Daoy (cell line): Measurements from ENCODE around the gene FGL2. TPM values are rescaled to one million over a fixed set of nuclear protein-coding genes. Genes with fewer than 3 reads are reported as not detected.
"Not testable (repeated sequence)": the region's sequence is repeated elsewhere in the genome, so short reads cannot be mapped to it uniquely, and the experiment has no call there.

ENCODE experiments used
- DNase-seq: peaks from one replicate; pipeline ENCODE4 v3.0.0-alpha.2; 2015; ENCODE audit warnings: low read depth
- total RNA-seq: library from RNA; depleted of rRNA; stranded (reverse); fragments of >200 nt; shearing (Covaris generic); gene quantifications from 2 replicates; pipeline ENCODE4 v1.2.3, GENCODE V29; 2014

FGL2 gene
- total RNA-seq, 1 experiment from 2014 or later, result not detected

DNA sequence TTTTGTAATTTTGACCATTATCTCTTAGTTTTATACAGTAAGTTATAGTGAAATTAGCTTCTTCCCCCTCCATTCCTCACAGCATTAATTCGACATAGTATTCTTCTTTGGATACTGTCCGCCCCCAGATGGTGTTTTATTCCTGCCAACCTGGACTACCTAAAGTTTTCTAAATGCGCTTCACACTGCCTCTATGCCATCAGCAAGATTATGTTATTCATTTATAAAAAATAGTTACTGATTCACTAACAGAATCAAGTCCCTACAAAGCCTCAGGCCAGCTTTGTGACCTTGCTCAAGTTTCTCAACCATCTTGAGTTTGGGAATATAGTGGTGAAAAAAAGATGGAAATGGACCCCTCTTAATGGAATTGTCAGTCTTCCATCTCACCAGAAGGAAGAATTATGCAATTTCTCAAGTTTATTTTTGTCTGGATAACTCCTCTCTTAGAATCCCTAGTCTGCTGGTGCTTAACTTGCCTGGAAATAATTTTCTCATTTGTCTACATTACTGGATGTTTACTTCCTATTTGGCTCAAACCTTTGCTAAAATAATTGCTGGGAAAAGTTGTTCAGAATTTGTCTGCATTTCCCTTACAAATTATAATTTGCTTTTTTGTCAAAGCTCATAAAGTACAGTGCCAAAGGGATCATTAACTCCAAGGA lies 16.7 kb upstream of the FGL2 start:
- no peak for DNase-seq

DNA sequence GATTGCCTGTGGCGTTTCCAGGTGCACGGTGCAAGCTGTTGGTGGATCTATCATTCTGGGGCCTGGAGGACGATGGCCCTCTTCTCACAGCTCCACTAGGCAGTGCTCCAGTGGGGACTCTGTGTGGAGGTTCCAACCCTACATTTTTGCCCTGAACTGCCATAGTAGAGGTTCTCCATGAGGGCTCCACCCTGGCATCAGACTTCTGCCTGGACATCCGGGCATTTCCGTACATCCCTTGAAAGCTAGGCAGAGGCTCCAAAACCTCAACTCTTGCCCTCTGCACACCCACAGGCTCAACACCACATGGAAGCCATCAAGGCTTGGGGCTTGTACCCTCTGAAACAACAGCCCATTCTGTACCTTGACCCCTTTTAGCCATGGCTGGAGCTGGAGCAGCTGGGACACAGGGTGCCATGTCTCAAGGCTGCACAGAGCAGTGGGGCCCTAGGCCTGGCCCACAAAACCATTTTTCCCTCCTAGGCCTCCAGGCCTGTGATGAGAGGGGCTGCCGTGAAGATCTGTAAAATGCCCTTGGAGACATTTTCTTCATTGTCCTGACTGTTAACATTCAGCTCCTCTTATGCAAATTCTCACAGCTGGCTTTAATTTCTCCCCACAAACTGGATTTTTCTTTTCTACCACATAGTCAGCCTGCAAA lies 10.0 kb upstream of the FGL2 start:
- DNase-seq, result no peak

DNA sequence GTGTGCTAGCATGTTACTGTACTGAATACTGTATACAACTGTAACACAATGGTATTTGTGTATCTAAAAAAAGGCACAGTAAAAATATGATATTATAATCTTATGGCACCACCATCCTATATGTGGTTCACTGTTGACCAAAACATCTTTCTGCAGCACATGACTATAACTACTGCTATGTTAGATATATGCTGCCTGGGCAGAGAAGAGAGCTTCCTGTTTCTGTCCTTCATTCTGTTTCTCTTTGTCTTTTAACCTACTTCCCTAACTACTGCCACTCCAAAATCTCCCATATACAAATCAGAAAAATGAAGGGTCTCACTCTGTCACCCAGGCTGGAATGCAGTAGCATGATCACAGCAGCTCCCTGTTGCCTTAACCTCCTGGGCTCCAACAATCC lies 8.8 kb upstream of the FGL2 start:
- no peak for DNase-seq

DNA sequence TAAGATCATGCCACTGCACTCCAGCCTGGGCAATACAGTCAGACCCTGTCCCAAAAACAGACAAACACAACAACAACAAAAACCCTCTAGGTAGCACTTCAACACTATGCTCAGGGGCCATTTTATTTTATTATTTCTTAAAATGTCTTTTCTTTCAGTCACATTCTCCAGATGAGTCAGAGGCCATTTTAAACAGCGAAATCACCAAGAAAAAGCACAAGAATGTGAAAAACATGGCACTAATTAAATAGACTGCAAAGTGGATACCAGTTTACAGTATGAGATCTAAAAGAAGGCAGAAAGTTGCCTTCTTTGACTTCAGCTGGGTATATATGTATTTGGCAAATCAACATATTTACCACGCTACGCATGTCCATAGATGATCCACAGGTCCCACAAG lies 6.1 kb upstream of the FGL2 start:
- no peak for DNase-seq

DNA sequence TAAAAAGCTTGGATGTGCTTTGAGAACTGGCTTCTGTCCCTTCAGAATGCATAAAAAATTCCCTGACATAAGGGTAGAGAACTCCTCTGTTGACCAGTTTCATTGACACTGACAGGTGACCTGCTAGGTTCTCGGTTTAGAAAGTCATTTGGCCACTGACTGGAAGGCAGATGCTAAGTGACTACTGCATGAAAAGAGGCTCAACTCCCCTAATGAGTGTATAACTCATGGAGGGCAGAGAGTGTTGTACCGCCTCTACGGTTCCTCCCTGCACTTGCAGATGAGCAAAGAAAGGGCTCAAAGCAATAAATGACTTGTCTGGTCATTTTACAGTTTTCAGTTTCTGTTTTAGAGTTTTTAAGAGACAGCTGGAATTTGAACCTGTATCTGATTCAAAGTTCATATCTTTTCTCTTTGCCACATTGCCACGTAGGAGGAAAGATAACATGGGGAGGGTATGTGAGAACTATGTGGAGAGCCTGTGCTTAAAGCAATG lies 2.9 kb upstream of the FGL2 start:
- DNase-seq, result no peak

DNA sequence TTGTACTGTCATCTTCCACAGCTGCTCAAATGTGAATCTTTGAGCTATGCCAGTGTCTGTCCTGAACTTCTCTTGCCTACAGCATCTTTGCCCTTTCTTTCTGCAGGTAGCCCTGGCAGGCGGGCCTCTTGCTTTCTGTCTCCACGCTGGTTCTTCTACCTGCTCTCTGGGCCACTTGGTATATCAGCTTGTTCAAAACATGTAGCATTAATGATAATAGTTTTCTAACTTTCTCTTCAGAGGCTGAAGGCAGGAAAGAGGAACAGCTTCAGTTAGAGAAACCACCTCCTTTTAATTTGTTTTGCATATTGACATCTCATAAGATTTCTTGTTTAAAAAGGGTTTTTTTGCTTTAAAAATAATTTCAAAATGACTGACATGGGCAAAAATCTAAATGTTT lies 923 bp upstream of the FGL2 start:
- no peak for DNase-seq

DNA sequence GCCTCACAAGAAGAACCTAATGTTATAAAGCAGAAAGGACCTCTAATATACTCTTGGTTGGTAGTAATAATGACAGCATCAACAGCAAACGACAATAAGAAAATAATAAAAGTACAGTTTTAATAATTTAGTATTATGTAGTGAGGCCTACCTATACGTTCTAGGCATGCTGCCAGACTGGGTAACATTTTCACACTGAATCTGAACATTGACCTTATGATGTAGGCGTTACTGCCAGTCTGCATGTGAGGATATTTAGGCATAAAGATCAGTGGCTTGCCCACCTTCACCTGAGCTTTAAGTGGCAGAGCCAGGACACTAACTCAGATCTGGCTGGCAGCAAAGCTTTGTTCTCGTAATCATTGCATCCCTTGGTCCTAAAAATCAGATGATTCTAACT lies 2.5 kb downstream of the FGL2 start:
- no peak for DNase-seq

DNA sequence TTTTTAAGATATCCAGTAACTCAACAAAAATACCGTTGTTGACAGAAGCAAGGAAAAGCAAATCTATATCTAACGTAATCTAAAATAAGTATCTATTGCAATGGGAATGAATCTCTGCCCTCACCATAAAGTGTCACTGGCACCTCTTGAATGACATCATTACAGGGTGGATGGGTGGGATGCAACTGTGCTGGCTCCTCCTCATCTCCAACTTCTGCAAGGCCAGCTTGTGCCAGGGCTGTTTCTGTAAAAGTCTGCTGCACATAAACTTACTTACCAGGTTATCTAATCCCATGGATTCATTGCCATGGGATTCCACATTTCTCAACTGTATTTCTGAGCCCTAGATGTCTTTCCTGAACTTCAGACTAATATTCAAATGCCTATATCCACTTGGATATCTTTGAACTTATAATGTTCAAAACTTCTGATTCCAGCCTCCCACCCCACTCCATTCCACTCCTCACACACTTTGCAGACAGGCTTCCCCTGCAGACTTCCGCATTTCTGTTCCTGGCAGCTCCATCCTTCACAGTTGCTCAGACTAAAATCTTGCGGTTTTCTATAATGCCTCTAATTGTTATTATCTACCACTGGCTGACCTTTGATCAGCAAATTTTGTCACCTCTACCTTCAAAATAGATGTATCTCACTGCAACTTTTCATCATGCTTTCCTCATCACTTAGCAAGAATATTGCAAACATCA lies 10.7 kb downstream of the FGL2 start:
- no peak for DNase-seq

DNA sequence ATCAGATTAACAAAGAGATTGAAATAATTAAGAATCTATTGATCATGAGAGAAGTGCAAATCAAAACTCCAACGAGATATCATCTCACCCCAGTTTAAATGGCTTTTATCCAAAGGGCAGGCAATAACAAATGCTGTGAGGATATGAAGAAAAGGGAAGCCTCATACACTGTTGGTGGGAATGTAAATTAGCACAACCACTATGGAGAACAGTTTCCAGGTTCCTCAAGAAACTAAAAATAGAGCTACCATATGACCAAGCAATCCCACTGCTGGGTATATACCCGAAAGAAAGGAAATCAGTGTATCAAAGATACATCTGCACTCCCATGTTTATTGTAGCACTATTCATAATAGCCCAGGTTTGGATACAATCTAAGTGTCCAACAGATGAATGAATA lies 13.8 kb downstream of the FGL2 start:
- no peak for DNase-seq

DNA sequence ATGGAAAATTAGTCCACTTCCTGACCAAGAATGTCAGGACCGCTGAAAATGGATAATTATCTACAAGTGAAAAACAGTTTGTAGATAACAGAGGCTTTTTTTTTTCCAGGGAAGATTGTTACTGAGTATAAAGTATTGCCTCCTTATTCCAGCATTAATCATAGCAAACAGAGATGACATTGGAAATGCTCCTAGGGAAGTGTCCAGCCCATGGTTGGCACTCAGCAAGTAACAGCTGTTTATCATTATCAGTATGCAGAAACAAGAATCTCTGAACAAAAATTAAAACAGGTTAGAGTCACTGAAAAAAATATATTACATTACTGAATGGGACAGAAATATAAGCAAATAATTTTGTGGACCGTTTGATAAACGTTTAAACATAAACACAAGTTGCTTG lies 14.6 kb downstream of the FGL2 start:
- no peak for DNase-seq

DNA sequence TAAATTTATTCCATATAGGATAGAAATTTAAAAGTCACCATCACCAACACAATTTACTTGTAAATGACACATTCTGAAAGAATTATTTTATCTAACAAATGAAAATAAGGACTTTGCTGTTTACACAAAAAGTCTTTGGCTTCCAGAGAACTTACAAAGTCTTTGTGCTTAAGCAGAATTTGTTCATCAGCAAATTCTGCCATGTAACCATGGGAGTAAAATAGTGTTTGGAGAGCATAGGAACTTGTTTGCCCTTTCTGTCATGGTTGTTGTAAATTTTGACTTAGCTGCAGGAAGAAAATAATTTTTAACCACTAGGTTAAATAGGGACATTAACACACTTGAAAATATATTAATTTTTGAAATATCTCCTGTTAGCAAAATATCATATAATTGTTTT lies 15.2 kb downstream of the FGL2 start:
- DNase-seq, result no peak

DNA sequence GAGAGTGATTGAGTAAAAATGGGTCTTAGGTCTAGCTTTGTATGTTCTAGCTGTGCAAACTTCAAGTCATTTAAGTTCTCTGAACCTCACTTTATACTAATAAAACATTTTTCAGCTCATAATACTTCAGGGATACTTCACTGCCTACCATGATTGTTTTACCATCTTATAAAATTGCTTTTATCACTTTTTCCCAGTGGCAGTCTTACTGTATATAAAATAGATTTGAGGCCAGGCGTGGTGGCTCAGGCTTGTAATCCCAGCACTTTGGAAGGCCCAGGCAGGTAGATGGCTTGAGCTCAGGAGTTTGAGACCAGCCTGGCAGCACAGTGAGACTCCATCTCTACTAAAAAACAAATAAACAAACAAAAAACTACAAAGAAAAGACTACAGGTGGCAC lies 17.4 kb downstream of the FGL2 start:
- DNase-seq, result no peak

DNA sequence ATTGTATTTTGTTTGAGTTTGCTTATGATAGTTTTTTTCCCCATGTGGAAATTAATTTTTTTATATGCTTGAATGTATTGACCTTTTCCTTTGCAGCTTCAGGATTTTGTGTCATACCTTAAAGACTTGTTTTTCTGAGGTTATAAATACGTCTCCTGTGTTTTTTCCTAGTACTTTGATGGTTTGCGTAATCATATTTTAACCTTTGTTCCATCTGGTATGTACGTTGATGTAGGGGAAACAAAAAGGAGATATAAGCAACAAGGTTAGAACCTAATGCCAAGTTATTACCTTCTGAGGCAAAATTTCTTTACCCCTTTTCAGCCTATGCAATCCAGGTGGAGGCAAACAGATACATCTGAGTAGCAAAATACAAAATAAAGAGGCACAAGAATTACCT lies 17.9 kb downstream of the FGL2 start:
- DNase-seq, result no peak

DNA sequence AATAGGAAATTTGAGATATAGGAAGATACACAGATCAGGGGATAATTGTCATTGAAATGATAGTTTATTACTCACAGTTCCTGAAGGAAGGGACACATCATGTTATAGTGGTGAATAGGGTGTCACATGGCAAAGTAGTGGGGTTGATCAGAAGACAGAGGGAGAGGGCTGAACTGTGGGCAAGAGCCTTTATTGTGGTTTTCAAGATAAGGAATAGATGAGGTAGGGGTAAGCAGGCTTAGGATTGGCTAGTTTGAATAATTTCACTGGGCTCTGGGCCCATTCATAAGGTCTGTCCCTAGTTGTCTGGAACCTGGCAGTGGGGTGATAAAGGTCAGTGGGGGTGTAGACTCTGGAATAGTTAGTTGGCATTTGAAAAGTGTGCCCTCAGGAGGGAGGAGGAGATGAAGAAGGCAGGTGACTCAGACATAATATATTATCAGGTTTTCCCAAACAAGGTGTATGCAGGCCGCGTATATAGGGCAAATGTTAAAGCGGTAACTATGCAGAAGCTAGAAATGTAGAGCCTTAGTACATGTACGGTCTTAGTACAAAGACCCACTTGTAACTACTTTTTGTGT lies 18.5 kb downstream of the FGL2 start:
- no peak for DNase-seq

DNA sequence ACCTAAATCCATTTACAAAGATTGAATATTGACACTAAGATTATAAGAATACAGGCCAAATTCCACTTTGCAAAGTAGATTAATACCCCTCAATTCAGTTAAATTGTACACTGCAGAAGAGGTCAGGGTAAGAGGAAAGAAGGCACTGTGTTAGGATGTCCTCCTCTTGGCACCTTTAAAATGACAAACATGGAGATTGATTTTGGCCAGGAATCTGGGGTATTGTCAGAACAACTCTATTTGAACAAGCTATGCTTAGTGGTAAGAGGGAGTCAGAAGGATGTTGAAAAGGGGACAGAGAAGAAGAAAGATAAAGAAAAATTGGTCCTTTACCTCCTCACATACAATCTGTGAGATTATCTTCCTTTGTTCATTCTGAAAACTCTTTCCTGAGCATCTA lies 21.6 kb downstream of the FGL2 start:
- DNase-seq, result not testable (repeated sequence)

DNA sequence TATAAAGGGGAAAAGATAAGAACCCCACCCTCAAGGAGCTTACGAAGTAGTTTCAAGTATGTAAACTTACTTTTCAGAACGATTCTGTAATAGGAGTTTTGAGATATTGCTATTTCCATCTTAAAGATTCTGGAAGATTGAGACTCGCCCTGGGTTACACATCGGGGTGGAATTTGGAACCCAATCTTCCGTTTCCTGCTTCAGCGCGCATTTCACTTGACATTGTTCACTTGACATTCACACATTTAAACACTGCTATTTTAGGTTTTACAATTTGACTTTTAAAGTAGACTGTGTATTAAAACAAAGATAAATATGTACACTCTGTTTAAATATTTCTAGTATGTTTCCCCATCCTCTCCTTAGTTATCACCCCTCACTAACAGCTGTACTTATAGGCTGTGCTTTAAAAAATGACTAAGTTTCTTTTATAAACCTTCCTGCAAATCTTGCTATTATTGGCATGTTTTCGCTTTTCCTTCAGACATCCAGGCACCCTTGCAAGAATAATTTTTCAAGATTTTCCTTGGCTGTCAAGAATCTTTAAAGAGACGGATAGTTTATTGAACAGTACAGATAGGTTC lies 22.2 kb downstream of the FGL2 start:
- not testable (repeated sequence) for DNase-seq

DNA sequence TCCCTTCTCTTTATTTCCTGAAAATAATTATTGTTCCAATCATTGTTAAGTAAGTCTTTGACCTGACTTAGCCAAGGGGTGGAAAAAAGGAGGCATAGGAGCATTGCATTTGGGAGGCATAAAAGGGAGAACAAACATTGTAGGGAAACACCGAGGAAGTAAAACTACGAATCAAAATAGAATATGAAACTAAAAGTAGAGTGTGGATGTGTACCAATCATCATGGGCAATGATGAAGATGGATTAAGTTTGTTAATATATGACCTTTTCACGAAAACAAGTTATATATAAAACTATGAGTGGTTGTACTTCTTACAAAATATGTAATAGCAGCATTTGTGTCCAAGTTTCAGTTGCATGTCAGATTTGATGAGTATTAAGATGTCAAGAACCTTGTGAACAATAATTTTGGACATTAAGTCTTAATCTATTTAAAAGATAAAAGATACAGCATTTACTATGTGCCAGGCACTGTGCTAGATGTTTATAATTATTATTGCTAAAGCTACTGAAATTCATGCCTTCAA lies 24.3 kb downstream of the FGL2 start:
- DNase-seq, result not testable (repeated sequence)

DNA sequence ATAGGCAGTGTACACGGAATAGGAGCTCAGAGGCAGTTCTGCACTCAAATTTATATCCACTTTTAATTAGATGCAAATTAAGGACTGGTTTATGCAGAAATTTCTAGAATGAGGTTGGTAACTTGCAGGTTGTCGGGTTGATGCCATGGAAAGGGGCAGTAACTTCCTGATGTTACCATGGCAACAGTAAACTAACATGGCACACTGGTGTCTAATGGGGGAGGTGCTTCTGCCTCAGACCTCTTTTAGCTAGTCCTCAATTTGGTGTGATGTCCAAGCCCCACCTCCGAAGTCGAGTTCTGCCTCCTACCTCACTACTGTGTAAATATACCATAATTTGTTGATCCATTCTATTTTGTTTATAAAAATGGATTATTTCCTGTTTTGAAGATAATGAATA lies 25.2 kb downstream of the FGL2 start:
- not testable (repeated sequence) for DNase-seq

DNA sequence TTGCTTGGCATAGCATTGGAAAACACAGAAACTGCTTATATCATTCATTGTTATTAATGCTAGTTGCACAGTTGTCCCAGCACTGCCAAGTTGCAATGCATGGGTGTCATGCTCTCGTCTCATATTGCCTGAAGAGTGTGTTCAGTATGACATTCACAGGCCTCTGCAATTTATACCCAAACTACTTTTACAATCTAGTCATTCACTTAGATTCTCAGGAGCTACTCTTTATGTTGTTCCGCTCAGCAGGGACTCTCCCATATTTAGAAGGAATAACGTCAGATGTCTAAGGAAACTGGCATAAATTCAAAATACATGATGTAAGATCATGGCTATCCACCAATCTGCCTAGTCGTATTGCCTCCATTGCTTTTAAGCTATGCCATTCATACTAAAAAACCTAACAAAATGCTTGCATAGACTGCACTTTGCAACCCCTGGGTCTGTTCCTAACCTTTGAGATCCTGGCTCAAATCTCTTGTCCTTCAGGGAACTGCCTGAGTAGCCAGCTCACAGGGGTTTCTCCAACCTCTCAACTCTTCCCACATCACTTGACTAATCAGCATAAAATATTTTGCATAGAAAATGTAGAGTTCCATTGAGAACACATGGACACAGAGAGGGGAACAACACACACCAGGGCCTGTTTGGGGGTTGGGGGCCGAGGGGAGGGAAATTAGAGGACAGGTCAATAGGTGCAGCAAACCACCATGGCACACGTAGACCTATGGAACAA lies 27.0 kb downstream of the FGL2 start:
- not testable (repeated sequence) for DNase-seq

DNA sequence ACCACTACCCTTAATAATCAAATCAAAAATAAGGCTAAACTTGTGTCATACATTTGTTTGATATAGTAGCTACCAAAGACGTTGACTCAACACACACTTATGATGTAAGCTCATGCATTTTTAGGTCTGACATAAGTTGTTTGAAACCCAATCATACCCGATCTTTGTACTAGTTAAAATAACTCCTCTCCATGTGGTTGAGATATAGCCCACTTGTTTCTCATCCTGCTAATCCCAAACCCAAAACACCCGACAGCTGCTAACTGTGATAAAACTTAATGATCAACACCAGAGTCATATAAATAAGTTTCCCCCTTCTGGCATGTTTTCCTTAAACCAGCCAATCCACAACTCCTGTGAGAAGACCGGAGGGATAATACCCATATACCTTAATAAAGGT lies 28.5 kb downstream of the FGL2 start:
- not testable (repeated sequence) for DNase-seq

DNA sequence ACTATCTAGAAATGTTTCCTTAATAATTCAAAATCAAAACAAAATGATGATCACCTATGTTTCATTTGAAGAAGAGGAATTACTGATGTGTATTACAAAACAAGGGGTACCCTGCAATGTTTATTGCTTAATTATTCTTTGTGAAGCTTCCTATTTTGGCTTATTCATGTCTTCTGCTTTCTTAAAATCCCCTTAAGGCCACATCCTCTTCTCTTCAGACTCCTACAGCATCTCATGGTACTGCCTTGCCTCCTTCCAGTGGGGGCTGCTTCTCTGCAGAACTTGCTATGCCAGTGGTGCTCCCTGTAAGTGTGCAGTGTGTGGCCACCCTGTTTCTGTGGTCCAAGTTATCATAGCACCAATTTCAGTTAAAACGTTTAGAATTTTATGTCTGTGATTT lies 42.2 kb downstream of the FGL2 start:
- DNase-seq, result no peak
